Suprapubic skin (tissue), 4 donors: ENCODE measurements around the gene UNC93B1. TPM values are rescaled to one million over a fixed set of nuclear protein-coding genes. Genes with fewer than 3 reads are reported as not detected.

Experiments
- DNase-seq, 2 donors: peaks; one replicate each; pipeline ENCODE4 v3.0.0-alpha.2; 2019; ENCODE audit warnings: low spot score in 2 of 2
- H3K27ac ChIP-seq: fragments of 200-600 bp; sonication (generic); one replicate; pipeline ENCODE4 v1.5.1; 2019
- H3K27me3 ChIP-seq: fragments of 200-600 bp; sonication (generic); one replicate; pipeline ENCODE4 v1.5.1; 2019
- H3K36me3 ChIP-seq: fragments of 200-600 bp; sonication (generic); one replicate; pipeline ENCODE4 v1.5.1; 2019
- H3K4me1 ChIP-seq: fragments of 200-600 bp; sonication (generic); one replicate; pipeline ENCODE4 v1.5.1; 2019
- H3K4me3 ChIP-seq: fragments of 200-600 bp; sonication (generic); one replicate; pipeline ENCODE4 v1.5.1; 2019; ENCODE audit warnings: mild to moderate bottlenecking
- H3K9me3 ChIP-seq: fragments of 200-600 bp; sonication (generic); one replicate; pipeline ENCODE4 v1.5.1; 2019
- EP300 ChIP-seq: sonication (generic); formaldehyde crosslinking; IDR thresholded peaks from one replicate; pipeline ENCODE4 v1.6.1; 2017; ENCODE audit warnings: antibody characterized with exemption
- POLR2A ChIP-seq, 2 donors: fragments of 450-650 bp; IDR thresholded peaks; one replicate each; pipeline ENCODE4 v1.6.1; 2017; ENCODE audit warnings: antibody characterized with exemption in 2 of 2, mild to moderate bottlenecking in 2 of 2, moderate library complexity in 2 of 2
- POLR2AphosphoS5 ChIP-seq, 3 donors: sonication (generic); formaldehyde crosslinking; IDR thresholded peaks; one replicate each; pipeline ENCODE4 v1.6.1; 2017; ENCODE audit warnings: antibody characterized with exemption in 3 of 3
- WGBS: methylation state at CpG from one replicate; pipeline ENCODE4 v1.1.5; 2018; 5-methylcytosine and 5-hydroxymethylcytosine counted together
- total RNA-seq, 4 donors: library from RNA; depleted of rRNA; stranded (reverse); fragments of >200 nt; gene quantifications; one replicate each; pipeline ENCODE4 v1.1.0, GENCODE V29; 2016
- TF ChIP-seq, protein P1 (sequence below), 2 donors: fragments of 200-600 bp in 1 of 2; fragments of 450-650 bp in 1 of 2; sonication (generic) in 1 of 2; IDR thresholded peaks; one replicate each; pipeline ENCODE4 v1.5.1; 2016 to 2019; ENCODE audit warnings: antibody characterized with exemption in 2 of 2, mild to moderate bottlenecking in 1 of 2, moderate library complexity in 1 of 2

Gene UNC93B1
- total RNA-seq, 4 donors from 2014 or later = 22.7 to 34.3 (median 28.1) TPM

GRCh38 chr11:68044898-68045351 lies 41.0 kb upstream of the UNC93B1 start:
- Histone ChIP-seq H3K36me3 (peaks cover 69% of the 10 kb centered on the region), H3K27ac (no peak overlapping the region), H3K4me1 (peaks cover 40% of the 10 kb centered on the region), H3K27me3 (no peaks in the 10 kb centered on the region), H3K4me3 (no peak overlapping the region), H3K9me3 (no peaks in the 10 kb centered on the region)
- peak in 1 of 2 donors; percentile 57 for DNase-seq
- TF ChIP-seq, protein P1, sequence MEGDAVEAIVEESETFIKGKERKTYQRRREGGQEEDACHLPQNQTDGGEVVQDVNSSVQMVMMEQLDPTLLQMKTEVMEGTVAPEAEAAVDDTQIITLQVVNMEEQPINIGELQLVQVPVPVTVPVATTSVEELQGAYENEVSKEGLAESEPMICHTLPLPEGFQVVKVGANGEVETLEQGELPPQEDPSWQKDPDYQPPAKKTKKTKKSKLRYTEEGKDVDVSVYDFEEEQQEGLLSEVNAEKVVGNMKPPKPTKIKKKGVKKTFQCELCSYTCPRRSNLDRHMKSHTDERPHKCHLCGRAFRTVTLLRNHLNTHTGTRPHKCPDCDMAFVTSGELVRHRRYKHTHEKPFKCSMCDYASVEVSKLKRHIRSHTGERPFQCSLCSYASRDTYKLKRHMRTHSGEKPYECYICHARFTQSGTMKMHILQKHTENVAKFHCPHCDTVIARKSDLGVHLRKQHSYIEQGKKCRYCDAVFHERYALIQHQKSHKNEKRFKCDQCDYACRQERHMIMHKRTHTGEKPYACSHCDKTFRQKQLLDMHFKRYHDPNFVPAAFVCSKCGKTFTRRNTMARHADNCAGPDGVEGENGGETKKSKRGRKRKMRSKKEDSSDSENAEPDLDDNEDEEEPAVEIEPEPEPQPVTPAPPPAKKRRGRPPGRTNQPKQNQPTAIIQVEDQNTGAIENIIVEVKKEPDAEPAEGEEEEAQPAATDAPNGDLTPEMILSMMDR (IDR thresholded peaks at IDR 0.05) = no peak
- TF ChIP-seq POLR2AphosphoS5 (IDR thresholded peaks at IDR 0.05) (no peak), EP300 (no peak), POLR2A (IDR thresholded peaks at IDR 0.05) (no peak)
- 97% methylated on average over 6 of the region's 18 CpGs for WGBS

- WGBS = 83% methylated on average over 12 of the region's 24 CpGs
- peak; percentile 55 to 67 for DNase-seq
- H3K4me1 ChIP-seq = peaks cover 46% of the 10 kb centered on the region
These were observed 40.4 kb upstream of the UNC93B1 start for GRCh38 chr11:68044145-68044813.

DNA sequence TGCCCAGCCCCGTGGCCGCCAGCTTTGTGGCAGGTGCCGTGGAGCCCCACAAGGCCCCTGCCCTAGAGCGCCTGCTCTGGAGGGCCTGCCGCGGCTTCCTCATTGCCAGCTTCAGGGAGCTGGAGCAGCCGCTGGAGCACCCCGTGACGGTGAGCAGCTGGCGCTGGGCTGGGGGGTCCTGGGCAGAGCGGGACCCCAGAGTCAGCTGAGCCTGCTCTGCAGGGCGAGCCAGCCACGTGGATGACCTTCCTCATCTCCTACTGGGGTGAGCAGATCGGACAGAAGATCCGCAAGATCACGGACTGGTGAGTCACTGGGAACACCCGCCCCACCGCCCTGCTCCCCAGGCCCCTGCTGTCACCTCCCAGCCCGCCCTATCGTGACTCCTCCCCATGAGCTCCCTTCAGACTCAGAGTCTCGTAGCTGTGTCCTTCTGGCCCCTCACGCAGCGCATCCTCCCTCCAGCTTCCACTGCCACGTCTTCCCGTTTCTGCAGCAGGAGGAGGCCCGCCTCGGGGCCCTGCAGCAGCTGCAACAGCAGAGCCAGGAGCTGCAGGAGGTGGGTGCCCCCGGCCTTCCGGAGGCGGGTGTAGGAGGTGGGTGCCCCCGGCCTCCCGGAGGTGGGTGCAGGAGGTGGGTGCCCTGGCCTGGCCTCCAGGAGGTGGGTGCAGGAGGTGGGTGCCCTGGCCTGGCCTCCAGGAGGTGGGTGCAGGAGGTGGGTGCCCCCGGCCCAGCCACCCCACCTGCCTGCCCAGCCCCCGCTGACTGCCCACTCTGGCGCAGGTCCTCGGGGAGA lies 39.6 kb upstream of the UNC93B1 start:
- peak; percentile 73 to 83 for DNase-seq
- H3K9me3 ChIP-seq = no peaks in the 10 kb centered on the region
- peak overlapping the region; percentile 78 for H3K27ac ChIP-seq
- no peaks in the 10 kb centered on the region for H3K27me3 ChIP-seq
- peaks cover 54% of the 10 kb centered on the region for H3K4me1 ChIP-seq
- peaks cover 56% of the 10 kb centered on the region for H3K36me3 ChIP-seq
- peak overlapping the region; percentile 5 for H3K4me3 ChIP-seq
- TF ChIP-seq EP300 (no peak), POLR2A (IDR thresholded peaks at IDR 0.05) (no peak), POLR2AphosphoS5 (IDR thresholded peaks at IDR 0.05) (no peak)
- TF ChIP-seq, protein P1 (IDR thresholded peaks at IDR 0.05) = no peak
- 68% methylated on average over 18 of the region's 36 CpGs for WGBS

More at GRCh38 chr11:68044145-68044813, 40.4 kb upstream of the UNC93B1 start:
- H3K4me3 ChIP-seq = peak overlapping the region; percentile 5
- TF ChIP-seq EP300 (no peak), POLR2A (IDR thresholded peaks at IDR 0.05) (no peak), POLR2AphosphoS5 (IDR thresholded peaks at IDR 0.05) (no peak)
- TF ChIP-seq, protein P1 (IDR thresholded peaks at IDR 0.05) = no peak
- peaks cover 63% of the 10 kb centered on the region for H3K36me3 ChIP-seq
- H3K27me3 ChIP-seq = no peaks in the 10 kb centered on the region
- H3K9me3 ChIP-seq = no peaks in the 10 kb centered on the region
- no peak overlapping the region for H3K27ac ChIP-seq

DNA sequence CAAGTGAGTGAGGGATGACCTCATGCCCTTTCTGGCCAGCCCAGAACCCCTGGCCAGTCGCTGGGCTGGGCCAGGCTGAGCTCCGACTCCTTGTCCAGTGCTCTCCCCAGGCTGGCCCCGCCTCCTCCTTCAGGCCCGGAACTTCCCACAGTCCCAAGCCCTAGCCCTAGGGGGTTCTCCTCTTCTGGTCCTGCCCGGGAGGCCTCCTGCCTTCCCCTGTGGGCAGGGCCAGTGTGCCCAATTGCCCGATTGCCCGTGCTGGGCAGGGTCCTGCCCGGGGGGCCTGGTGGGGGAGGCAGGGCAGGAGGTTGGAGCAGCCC lies 39.1 kb upstream of the UNC93B1 start:
- TF ChIP-seq POLR2AphosphoS5 (IDR thresholded peaks at IDR 0.05) = no peak
- TF ChIP-seq POLR2A (IDR thresholded peaks at IDR 0.05) = no peak
- TF ChIP-seq EP300 = no peak
- TF ChIP-seq, protein P1 (IDR thresholded peaks at IDR 0.05) = no peak
- H3K4me1 ChIP-seq = peaks cover 59% of the 10 kb centered on the region
- H3K27ac ChIP-seq = peak overlapping the region; percentile 78
- H3K9me3 ChIP-seq = no peaks in the 10 kb centered on the region
- DNase-seq = peak; percentile 48 to 69
- WGBS = 76% methylated on average over 4 of the region's 8 CpGs
- peak overlapping the region; percentile 4 for H3K4me3 ChIP-seq
- H3K27me3 ChIP-seq = no peaks in the 10 kb centered on the region
- H3K36me3 ChIP-seq = peaks cover 50% of the 10 kb centered on the region
